Neuron (in vitro differentiated cells): Measurements from ENCODE around the gene TMEM50A.
"Not testable (repeated sequence)": the region's sequence is repeated elsewhere in the genome, so short reads cannot be mapped to it uniquely, and the experiment has no call there.

Source experiments
- H2AFZ ChIP-seq: one replicate; pipeline ENCODE4 v1.6.1; 2013; ENCODE audit warnings: low read depth, mild to moderate bottlenecking, inconsistent platforms, low read length, moderate library complexity
- H3K27me3 ChIP-seq: one replicate; pipeline ENCODE4 v1.6.1; 2013; ENCODE audit warnings: low read length; ENCODE audit not compliant: insufficient read depth
- H3K36me3 ChIP-seq: one replicate; pipeline ENCODE4 v1.6.1; 2013; ENCODE audit warnings: low read length; ENCODE audit not compliant: insufficient read depth
- H3K4me1 ChIP-seq: one replicate; pipeline ENCODE4 v1.6.1; 2013; ENCODE audit warnings: low read length; ENCODE audit not compliant: insufficient read depth
- H3K4me3 ChIP-seq: 2 replicates; pipeline ENCODE4 v1.5.1; 2013; ENCODE audit warnings: mild to moderate bottlenecking, low read length, moderate library complexity
- H3K9me3 ChIP-seq: one replicate; pipeline ENCODE4 v1.6.1; 2013; ENCODE audit warnings: low read length

The TMEM50A gene

GRCh38 chr1:25320314-25320938 is 17.7 kb upstream of the TMEM50A start:
- not testable (repeated sequence) for H3K27me3 ChIP-seq, H2AFZ ChIP-seq, H3K9me3 ChIP-seq, H3K4me3 ChIP-seq, H3K4me1 ChIP-seq, H3K36me3 ChIP-seq

- not testable (repeated sequence) for H2AFZ ChIP-seq, H3K4me1 ChIP-seq, H3K36me3 ChIP-seq, H3K27me3 ChIP-seq, H3K4me3 ChIP-seq, H3K9me3 ChIP-seq
These were observed 16.0 kb upstream of the TMEM50A start for GRCh38 chr1:25322127-25322526.

DNA sequence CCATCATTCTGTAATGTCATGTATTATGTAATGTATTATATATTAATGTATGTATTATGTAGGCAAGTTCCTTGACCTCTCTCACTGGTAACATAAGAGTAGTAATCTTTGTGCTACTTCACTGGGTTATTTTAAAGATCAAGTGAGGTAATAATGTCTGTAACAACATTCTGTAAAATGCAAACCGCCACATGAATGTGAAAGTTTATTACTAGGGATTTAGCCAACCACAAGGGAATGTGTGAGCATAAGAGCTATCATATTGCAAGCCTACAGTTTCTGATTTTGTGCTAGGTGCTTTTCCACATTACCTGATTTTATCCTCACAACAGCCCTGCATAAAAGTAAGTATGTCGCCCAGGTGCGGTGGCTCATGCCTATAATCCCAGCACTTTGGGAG is 13.7 kb upstream of the TMEM50A start:
- not testable (repeated sequence) for H3K27me3 ChIP-seq, H2AFZ ChIP-seq, H3K9me3 ChIP-seq, H3K4me1 ChIP-seq, H3K4me3 ChIP-seq, H3K36me3 ChIP-seq

DNA sequence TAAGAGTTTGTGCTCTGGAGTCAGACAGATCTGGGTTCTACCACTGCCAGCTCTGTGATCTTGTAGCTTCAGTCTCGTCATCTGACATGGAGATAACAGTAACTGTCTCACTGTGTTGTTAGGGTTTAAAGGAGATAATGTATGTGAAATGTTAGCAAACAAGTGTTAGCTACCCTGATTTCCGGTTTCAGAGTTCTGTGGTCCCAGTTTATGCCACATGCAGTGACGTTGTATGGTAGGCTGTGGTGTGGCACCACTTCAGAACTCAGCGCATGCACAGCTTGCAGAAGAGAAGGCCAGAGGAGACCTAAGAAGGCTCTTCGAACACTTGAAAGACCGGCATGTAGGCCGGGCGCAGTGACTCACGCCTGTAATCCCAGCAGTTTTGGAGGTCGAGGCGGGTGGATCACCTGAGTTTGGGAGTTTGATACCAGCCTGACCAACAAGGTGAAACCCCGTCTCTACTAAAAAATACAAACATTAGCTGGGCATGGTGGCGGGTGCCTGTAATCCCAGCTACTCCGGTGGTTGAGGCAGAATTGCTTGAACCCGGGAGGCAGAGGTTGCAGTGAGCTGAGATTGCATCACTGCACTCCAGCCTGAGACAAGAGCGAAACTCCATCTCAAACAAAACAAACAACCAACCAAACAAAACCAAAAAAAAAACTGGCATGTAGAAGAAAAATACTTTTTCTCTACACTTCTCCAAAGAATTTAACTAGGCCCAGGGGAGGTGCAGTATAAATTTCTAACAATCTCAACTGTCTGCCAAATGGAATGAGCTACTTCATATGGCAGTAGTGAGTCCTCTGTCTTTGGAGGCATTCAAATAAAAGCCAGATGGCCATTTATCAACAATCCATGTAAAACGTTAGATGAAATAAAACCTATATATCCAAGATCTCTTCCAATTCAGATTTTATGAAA is 10.0 kb upstream of the TMEM50A start:
- not testable (repeated sequence) for H3K4me3 ChIP-seq

DNA sequence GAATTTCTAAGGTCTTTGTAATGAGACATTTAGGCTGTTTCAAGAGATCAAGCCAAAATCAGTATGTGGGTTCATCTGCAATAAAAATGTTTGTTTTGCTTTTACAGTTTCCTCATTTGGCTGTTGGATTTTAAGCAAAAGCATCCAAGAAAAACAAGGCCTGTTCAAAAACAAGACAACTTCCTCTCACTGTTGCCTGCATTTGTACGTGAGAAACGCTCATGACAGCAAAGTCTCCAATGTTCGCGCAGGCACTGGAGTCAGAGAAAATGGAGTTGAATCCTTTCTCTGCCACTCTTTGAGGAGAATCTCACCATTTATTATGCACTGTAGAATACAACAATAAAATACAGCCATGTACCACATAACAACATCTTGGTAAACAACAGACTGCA is 9.3 kb upstream of the TMEM50A start:
- not testable (repeated sequence) for H2AFZ ChIP-seq, H3K9me3 ChIP-seq, H3K27me3 ChIP-seq, H3K4me3 ChIP-seq, H3K36me3 ChIP-seq, H3K4me1 ChIP-seq

More for the DNA sequence above, 10.0 kb upstream of the TMEM50A start:
- not testable (repeated sequence) for H3K9me3 ChIP-seq, H3K4me1 ChIP-seq, H3K36me3 ChIP-seq, H2AFZ ChIP-seq, H3K27me3 ChIP-seq

- H2AFZ ChIP-seq, H3K9me3 ChIP-seq, H3K4me3 ChIP-seq, H3K4me1 ChIP-seq, H3K27me3 ChIP-seq, H3K36me3 ChIP-seq: not testable (repeated sequence)
These were observed 8.8 kb upstream of the TMEM50A start for GRCh38 chr1:25329336-25329735.

- not testable (repeated sequence) for H3K9me3 ChIP-seq, H2AFZ ChIP-seq, H3K36me3 ChIP-seq, H3K4me1 ChIP-seq, H3K4me3 ChIP-seq, H3K27me3 ChIP-seq
These were observed 8.2 kb upstream of the TMEM50A start for GRCh38 chr1:25329950-25330349.

DNA sequence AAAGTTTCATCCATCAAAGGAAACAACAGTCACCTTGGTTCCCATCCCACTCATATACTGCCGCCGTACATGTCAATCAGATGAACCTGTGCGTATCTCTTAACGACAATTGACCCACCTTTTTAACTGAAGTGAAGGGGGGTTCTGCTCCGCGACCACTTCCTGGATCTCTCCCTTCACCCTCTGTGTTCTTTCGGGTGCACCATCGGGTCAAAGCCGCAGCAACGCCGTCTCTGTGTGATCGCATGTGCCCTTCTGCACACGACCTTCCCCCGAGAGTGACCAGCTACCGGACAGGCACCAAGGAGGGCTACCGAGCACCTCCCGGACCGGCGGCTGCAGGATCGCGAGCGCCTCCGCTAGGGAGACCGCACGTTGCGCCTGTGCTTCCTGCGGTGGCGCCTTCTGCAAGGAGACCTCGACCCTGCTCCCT is 1.2 kb upstream of the TMEM50A start:
- not testable (repeated sequence) for H3K27me3 ChIP-seq, H3K4me1 ChIP-seq, H2AFZ ChIP-seq, H3K36me3 ChIP-seq, H3K9me3 ChIP-seq
- H3K4me3 ChIP-seq = peak overlapping the region; percentile 61

- H3K9me3 ChIP-seq, H3K27me3 ChIP-seq, H3K36me3 ChIP-seq, H3K4me1 ChIP-seq, H2AFZ ChIP-seq: not testable (repeated sequence)
- peak overlapping the region; percentile 84 for H3K4me3 ChIP-seq
These were observed 499 bp upstream of the TMEM50A start for GRCh38 chr1:25337483-25338187.

- peak overlapping the region; percentile 84 for H2AFZ ChIP-seq
- peaks cover 5% of the 10 kb centered on the region for H3K4me1 ChIP-seq
- no peaks in the 10 kb centered on the region for H3K9me3 ChIP-seq
- peaks cover 14% of the 10 kb centered on the region for H3K36me3 ChIP-seq
- no peaks in the 10 kb centered on the region for H3K27me3 ChIP-seq
- H3K4me3 ChIP-seq = peak overlapping the region; percentile 84
These were observed 852 bp downstream of the TMEM50A start for GRCh38 chr1:25338986-25339385.

DNA sequence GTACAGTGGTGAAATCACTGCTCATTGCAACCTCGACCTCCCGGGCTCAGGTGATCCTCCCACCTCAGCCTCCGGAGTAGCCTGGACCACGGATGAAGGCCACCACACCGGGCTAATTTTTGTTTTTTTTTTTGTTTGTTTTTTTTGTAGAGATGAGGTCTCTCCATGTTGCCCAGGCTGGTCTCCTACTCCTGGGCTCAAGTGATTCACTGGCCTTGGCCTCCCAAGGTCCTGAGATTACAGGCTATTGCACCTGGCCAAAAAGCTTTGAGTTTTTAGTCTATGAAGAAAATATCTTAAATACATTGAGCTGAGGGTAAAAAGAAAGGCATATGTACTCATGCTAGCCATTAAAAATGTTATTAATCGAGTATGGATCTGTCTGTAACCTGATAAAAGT is 3.6 kb downstream of the TMEM50A start:
- no peak overlapping the region for H2AFZ ChIP-seq
- no peak overlapping the region for H3K4me3 ChIP-seq
- H3K27me3 ChIP-seq = no peaks in the 10 kb centered on the region
- no peaks in the 10 kb centered on the region for H3K9me3 ChIP-seq
- peaks cover 5% of the 10 kb centered on the region for H3K4me1 ChIP-seq
- peaks cover 22% of the 10 kb centered on the region for H3K36me3 ChIP-seq

DNA sequence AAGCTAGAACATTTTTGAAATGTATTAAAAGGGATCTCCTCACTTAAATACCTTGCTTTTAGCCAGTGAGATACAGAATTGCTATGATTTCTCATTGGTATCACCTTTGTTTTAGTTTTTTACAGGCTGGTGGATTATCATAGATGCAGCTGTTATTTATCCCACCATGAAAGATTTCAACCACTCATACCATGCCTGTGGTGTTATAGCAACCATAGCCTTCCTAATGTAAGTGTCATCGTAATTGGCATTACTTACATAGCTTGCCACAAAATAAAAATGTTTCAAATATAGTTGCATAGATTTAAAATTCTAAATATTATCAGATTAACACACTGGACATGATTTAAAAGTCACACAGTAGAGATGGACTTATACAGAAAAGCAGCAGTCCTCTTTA is 4.7 kb downstream of the TMEM50A start:
- Histone ChIP-seq H3K4me1 (peaks cover 5% of the 10 kb centered on the region), H3K4me3 (no peak overlapping the region), H2AFZ (no peak overlapping the region), H3K36me3 (peaks cover 25% of the 10 kb centered on the region), H3K27me3 (no peaks in the 10 kb centered on the region), H3K9me3 (no peaks in the 10 kb centered on the region)

- H2AFZ ChIP-seq = no peak overlapping the region
- H3K36me3 ChIP-seq = peaks cover 27% of the 10 kb centered on the region
- H3K27me3 ChIP-seq = no peaks in the 10 kb centered on the region
- H3K9me3 ChIP-seq = no peaks in the 10 kb centered on the region
- H3K4me3 ChIP-seq = no peak overlapping the region
- H3K4me1 ChIP-seq = peaks cover 5% of the 10 kb centered on the region
These were observed 5.7 kb downstream of the TMEM50A start for GRCh38 chr1:25343872-25344271.
